ENCODE measurements around the gene MGAM2. TPM values are rescaled to one million over a fixed set of nuclear protein-coding genes. Genes with fewer than 3 reads are reported as not detected.

Gene MGAM2
- total and polyA plus RNA-seq, 2 of the 4 experiments (the other 2 are of a cell fraction) = not detected

DNA sequence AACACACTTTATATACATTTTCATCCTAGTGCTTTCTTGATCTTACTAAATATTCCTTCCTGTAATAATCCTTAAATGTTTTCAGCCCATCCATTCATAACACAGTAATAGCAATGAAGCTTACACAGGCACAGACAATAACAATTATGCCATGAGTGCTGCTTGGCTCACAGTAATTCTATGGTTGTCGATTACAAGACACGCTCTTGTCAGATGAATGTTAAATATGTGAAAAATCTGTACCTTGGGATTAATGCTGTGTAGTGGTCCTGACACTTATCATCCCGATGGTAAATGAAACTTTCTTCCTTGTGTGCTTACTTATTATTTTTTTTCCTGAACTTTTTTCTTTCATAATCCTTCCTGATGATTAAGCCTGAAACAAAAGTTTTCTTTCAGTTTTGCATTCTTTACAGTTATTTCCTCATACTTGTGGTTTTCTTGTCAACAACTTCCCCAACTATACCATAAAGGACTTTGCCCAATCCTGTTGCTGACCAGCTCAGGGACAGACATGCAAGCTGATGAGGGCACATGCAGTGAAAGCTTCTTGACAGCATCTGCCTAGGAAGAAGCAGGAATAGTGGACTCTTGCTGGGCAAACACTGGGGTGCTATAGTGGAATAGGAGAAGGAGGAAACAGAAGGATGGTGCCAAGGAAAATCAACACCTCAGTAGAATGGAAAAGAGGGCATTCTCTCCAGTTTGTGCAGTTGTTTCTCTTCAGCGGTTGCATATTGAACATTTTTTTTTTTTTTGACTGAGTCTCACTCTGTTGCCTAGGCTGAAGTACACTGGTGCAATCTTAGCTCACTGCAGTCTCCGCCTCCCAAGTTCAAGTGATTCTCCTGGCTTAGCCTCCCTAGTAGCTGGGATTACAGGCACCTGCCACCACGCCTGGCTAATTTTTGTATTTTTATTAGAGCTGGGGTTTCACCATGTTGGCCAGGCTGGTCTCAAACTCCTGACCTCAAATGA is 6.7 kb upstream of the MGAM2 start (continued):
- TF ChIP-seq, protein P1, sequence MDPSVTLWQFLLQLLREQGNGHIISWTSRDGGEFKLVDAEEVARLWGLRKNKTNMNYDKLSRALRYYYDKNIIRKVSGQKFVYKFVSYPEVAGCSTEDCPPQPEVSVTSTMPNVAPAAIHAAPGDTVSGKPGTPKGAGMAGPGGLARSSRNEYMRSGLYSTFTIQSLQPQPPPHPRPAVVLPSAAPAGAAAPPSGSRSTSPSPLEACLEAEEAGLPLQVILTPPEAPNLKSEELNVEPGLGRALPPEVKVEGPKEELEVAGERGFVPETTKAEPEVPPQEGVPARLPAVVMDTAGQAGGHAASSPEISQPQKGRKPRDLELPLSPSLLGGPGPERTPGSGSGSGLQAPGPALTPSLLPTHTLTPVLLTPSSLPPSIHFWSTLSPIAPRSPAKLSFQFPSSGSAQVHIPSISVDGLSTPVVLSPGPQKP (IDR thresholded peaks at IDR 0.05; ENCODE audit: borderline replicate concordance, low read depth, low read length) = no peak

DNA sequence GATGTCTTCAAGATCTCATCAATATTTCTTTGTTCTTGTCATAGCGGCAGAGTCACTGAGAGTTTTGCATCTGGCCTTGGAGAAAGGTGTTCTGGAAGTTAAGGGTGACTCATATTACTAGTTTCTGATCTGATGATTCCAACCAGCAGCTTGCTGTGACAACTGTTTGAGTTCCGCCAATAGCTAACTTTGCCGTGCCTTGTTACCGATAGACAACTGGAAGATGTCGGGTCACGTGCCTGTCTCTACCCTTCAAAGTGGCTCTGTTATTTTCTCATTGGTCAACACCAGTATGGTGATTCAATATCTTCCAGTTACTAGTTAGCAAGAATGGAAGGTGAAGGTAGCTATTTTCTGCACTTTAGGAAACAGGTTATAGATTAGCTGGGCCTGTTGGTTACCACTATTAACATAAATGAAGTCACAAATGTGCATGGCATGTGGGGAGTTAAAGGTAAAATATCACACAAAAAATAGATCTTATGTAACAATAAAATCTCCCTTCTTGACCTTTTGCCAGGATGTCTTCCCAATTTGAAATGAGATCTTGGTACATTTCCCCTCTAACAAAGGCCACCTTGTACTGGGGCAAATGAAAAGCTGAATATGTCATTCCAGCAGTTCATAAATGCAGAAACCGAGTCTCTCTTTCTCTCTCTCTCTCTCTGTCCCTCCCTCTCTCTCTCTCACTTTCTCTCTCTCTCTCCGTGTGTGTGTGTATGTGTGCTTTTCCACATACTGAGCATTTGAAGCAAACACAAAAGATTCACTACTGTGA is 2.6 kb upstream of the MGAM2 start:
- Histone ChIP-seq H2AK9ac (replicated peaks; ENCODE audit: low read depth, low read length, poor library complexity) (no peak overlapping the region), H4K20me1 (ENCODE audit: insufficient read depth, low read length) (no peaks in the 10 kb centered on the region), H2BK20ac (ENCODE audit: low read depth, low read length) (no peak overlapping the region), H3K9ac (ENCODE audit: low read depth, low read length) (no peak overlapping the region), H3K14ac (replicated peaks; ENCODE audit: low read depth, low read length) (no peak overlapping the region), H3K79me1 (ENCODE audit: low read depth in 1 of 2, low read length in 2 of 2) (no peaks in the 10 kb centered on the region), H3K27ac (ENCODE audit: insufficient read depth, low read length) (no peak overlapping the region), H2AK5ac (ENCODE audit: low read depth, low read length) (no peak overlapping the region), H3K9me3 (ENCODE audit: control insufficient read depth, insufficient read depth, low read length) (peaks cover 8% of the 10 kb centered on the region), H2BK15ac (ENCODE audit: low read depth, low read length) (no peak overlapping the region), H3K4me2 (ENCODE audit: low read depth, low read length) (no peak overlapping the region), H3K4me1 (ENCODE audit: control insufficient read depth, insufficient read depth, low read length) (no peaks in the 10 kb centered on the region), H4K5ac (ENCODE audit: low read depth, low read length) (no peak overlapping the region), H3K27me3 (ENCODE audit: control insufficient read depth, insufficient read depth, low read length) (no peaks in the 10 kb centered on the region), H3K4me3 (ENCODE audit: insufficient read depth, low read depth, low read length) (no peak overlapping the region), H4K91ac (ENCODE audit: insufficient read depth, low read depth, low read length) (no peak overlapping the region), H3K18ac (ENCODE audit: low read depth, low read length) (no peak overlapping the region), H3K4ac (ENCODE audit: low read depth, low read length) (no peak overlapping the region), H2BK5ac (ENCODE audit: low read depth, low read length, poor library complexity, severe bottlenecking) (no peak overlapping the region), H3K56ac (ENCODE audit: extremely low read depth, insufficient read depth, low read length) (no peak overlapping the region), H3K9me1 (ENCODE audit: insufficient read depth, low read length) (no peaks in the 10 kb centered on the region), H2AFZ (replicated peaks; ENCODE audit: low read length, poor library complexity) (no peak overlapping the region), H4K8ac (ENCODE audit: low read depth in 2 of 2, low read length in 2 of 2) (no peak overlapping the region), H2BK120ac (ENCODE audit: low read depth, low read length) (no peak overlapping the region), H3K23ac (ENCODE audit: low read depth, low read length) (no peak overlapping the region), H3K36me3 (ENCODE audit: control insufficient read depth, insufficient read depth, low read length) (no peaks in the 10 kb centered on the region)
- no TSS peak for BruUV-seq (replicated peaks)
- WGBS, 2 experiments (ENCODE audit: extremely low coverage in 2 of 2, insufficient read length in 1 of 2) = 83% methylated on average over 1 of the region's 8 CpGs; no CpG with 5 or more reads in 1 of the 2 experiments
- in situ Hi-C loops (cut with MboI; ENCODE audit: low sequenced_read_pairs) (no loop called here), intact Hi-C loops (cut with micrococcal nuclease) (no loop called here), dilution Hi-C loops (cut with HindIII; ENCODE audit: low sequenced_read_pairs, unreplicated experiment) (no loop called here)
- DNase-seq (no peak), ATAC-seq (ENCODE audit: low read depth) (no peak)
- CTCF ChIA-PET = no interaction called here
- POLR2A ChIA-PET (ENCODE audit: unreplicated experiment) = no interaction called here
- TF ChIP-seq CEBPB (IDR thresholded peaks at IDR 0.05; ENCODE audit: low read depth, low read length) (no peak), FOS (IDR thresholded peaks at IDR 0.05; ENCODE audit: low read depth, low read length) (no peak), POLR2A (IDR thresholded peaks at IDR 0.05; ENCODE audit: low read depth, low read length) (no peak), CHD1 (IDR thresholded peaks at IDR 0.05; ENCODE audit: low read depth, low read length) (no peak), RAD21 (IDR thresholded peaks at IDR 0.05; ENCODE audit: low read length) (no peak), BHLHE40 (IDR thresholded peaks at IDR 0.05; ENCODE audit: low read depth, low read length) (no peak), MAFK (IDR thresholded peaks at IDR 0.05; ENCODE audit: low read depth, low read length) (no peak), RCOR1 (IDR thresholded peaks at IDR 0.05; ENCODE audit: insufficient replicate concordance, low read length) (no peak)
- TF ChIP-seq, protein P2, sequence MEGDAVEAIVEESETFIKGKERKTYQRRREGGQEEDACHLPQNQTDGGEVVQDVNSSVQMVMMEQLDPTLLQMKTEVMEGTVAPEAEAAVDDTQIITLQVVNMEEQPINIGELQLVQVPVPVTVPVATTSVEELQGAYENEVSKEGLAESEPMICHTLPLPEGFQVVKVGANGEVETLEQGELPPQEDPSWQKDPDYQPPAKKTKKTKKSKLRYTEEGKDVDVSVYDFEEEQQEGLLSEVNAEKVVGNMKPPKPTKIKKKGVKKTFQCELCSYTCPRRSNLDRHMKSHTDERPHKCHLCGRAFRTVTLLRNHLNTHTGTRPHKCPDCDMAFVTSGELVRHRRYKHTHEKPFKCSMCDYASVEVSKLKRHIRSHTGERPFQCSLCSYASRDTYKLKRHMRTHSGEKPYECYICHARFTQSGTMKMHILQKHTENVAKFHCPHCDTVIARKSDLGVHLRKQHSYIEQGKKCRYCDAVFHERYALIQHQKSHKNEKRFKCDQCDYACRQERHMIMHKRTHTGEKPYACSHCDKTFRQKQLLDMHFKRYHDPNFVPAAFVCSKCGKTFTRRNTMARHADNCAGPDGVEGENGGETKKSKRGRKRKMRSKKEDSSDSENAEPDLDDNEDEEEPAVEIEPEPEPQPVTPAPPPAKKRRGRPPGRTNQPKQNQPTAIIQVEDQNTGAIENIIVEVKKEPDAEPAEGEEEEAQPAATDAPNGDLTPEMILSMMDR (conservative IDR thresholded peaks at IDR 0.05; ENCODE audit: low read depth, low read length) = no peak
- TF ChIP-seq, protein P3, sequence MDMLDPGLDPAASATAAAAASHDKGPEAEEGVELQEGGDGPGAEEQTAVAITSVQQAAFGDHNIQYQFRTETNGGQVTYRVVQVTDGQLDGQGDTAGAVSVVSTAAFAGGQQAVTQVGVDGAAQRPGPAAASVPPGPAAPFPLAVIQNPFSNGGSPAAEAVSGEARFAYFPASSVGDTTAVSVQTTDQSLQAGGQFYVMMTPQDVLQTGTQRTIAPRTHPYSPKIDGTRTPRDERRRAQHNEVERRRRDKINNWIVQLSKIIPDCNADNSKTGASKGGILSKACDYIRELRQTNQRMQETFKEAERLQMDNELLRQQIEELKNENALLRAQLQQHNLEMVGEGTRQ (IDR thresholded peaks at IDR 0.05; ENCODE audit: low read depth, low read length) = no peak

All from IMR-90 (cell line).